NCI-H146 treated with DMSO at 0.1 percent for 48 hours (cell line): ENCODE results near the gene TSR1.

Experiments used
- DNase-seq: peaks from one replicate; lab custom pipeline; 2025; ENCODE audit not compliant: unreplicated experiment; lab: John Stamatoyannopoulos, UW

The TSR1 gene

DNA sequence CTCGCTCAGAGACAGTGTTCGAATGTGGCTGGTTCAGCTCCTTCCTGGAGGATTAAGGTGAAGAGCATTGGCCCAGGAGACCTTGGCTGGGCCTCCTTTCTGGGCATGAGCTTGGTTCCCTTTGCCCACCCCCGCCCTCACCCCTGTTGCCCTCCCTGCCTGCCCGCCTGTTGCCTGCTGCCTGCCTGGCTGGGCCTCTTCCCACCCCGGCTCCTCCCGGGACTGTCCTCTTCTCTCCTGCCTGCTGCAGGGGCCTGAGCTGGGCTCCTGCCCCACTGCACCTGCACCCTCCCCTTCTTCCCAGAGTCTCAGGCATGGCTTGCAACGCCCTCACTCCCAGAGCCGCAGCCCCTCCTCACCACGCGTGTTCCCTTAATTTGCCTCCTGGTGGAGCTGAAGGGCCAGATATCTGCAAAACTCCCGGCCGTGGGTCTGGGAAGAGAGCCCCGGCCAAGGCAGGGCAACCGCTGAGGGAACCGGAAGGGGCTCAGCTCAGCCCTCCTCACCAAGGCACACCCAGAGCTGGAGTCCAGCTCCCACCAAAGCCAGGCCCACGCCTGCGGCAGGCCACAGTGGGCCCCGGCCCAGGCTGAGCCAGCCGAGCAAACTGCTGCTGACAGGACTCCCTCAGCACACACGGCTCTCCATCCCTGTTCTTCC, 33.4 kb upstream of the TSR1 start:
- DNase-seq, result no peak

DNA sequence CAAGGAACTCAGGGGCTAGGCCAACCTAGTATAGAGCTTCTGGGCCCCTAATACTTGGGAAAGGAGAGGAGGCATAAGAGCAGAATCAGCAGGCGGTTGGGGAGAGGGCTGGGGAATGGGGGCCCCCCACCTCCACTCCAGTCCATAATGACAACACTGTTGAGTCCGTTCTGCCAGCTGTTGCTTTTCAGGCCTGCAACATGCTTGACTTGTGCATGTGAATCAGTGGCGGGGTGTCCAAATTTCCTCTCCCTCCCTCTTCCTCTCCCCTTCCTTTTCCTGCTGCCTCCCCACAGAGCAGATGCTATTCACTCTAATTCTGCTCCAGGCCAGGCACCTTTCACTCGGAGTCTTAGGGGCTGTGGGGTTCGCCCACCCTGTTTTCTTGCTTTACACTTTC, 32.8 kb upstream of the TSR1 start:
- no peak for DNase-seq

DNA sequence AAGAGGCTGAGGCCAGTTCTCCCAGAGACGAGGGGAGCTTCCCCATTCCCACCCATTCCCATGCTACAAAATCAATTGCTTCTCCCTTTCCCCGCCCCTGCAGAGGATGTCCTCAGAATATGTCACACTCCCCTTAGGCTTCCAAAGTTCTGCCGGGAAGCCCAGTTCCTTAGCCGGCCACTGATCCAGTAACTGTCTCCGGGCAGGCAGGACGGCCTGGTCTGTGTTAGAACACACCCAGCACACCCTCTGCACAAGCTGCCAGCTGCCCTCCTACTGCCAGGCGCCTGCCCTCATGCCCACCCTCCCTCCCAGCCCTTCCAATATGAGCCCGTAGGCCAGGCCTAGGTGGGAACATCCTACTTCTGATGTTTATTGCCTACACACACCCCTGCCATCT, 32.1 kb upstream of the TSR1 start:
- no peak for DNase-seq

GRCh38 chr17:2366747-2367494, 30.7 kb upstream of the TSR1 start:
- no peak for DNase-seq

GRCh38 chr17:2365132-2365531, 28.9 kb upstream of the TSR1 start:
- DNase-seq, result no peak

- no peak for DNase-seq
Measured at GRCh38 chr17:2364763-2365116, 28.5 kb upstream of the TSR1 start.

- DNase-seq, result no peak
Measured at GRCh38 chr17:2363851-2364762, 27.9 kb upstream of the TSR1 start.

- no peak for DNase-seq
Measured at GRCh38 chr17:2363318-2363717, 27.1 kb upstream of the TSR1 start.

GRCh38 chr17:2362881-2363280, 26.6 kb upstream of the TSR1 start:
- no peak for DNase-seq

DNA sequence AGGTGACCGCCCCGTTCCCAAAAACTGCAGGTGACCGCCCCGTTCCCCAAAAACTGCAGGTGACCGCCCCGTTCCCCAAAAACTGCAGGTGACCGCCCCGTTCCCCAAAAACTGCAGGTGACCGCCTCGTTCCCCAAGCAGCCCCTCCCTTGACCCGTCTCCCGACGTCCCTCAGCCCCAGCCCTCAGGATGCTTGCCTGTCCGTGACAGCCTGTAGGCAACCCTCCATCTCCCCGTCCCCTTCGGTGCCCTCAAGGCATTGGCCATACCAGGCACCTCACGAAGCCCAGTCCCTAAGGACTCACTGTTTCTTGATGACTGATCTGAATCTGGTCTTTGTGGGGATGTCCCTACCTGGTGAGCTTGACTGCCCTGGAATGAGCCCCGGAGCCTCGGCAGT, 26.2 kb upstream of the TSR1 start:
- DNase-seq, result no peak

- DNase-seq, result no peak
Measured at GRCh38 chr17:2362016-2362415, 25.8 kb upstream of the TSR1 start.

DNA sequence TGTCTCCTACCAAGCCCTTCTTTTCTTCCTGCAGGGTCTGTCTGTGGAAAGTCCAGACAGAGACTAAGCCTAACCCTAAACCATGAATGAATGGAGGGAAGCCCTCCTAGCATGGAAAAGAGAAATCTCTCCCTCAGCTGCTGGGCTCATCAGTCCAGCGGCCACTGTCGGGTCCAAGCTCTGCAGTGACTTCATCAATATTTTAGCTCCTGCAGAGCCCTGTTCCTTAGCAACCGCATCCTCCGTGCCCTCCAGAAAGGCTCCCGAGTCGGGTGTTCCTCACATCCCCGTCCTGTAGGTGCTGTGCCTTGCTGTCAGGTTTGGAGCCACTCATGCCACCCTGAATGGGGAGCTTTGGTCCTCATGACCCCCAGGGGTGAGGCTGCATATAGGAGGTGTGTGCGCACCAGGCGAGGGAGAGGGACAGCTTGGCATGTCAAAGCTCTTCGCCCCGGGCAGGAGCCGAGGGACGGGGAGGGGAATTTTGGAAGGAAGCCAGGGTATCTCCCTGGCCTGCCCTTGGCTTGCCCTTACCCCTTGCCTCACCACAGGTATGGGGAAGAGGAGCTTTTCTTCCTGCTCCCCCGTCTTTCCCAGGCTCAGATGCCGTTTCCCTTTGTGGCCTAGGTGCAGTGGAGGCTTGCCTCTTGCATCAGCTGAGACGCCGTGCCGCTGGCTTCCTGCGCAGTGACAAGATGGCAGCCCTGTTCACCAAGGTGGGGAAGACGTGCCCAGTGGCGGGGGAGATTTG, 24.9 kb upstream of the TSR1 start:
- no peak for DNase-seq

DNA sequence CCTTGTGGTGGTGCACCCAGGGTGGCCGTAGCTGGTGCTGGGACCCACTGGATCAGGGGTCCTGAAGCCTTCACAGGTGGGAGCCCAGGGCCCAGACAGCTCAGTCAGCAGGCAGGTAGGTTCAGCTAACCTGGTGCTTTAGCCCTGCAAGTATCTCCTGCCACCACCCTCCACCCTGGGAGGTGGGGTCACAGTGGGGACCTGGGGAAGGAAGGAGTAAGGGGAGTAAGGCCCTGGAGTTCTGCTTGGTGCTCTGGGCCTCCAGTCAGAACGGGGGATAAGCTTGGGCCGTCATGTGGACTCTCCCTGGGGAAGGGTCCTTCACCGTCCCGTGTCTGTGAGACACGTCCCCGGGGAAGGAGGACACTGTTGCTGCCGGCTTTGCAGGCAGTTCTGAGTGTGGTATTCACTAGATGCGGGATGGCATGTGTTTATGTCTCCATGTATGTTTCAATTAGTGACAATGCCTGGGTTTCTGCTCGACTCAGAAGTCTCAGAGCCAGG, 21.7 kb upstream of the TSR1 start:
- no peak for DNase-seq

DNA sequence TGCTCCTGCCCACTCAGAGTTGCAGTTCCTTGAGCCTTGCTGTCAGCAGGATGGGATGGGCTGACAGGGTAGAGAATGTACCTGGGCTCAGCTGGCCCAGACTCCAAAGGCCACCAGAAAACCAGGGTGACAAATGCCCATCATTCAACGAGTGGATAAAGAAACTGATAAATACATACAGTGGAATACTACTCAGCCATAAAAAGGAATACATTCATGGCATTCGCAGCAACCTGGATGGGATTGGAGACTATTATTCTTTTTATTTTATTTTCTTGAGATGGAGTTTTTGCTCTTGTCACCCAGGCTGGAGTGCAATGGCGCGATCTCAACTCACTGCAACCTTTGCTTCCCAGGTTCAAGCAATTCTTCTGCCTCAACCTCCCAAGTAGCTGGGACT, 21.0 kb upstream of the TSR1 start:
- DNase-seq, result no peak

- no peak for DNase-seq
Measured at GRCh38 chr17:2354311-2354710, 18.1 kb upstream of the TSR1 start.

GRCh38 chr17:2351269-2351668, 15.0 kb upstream of the TSR1 start:
- no peak for DNase-seq

GRCh38 chr17:2347805-2348685, 11.8 kb upstream of the TSR1 start:
- DNase-seq, result peak; percentile 90

GRCh38 chr17:2346475-2346874, 10.2 kb upstream of the TSR1 start:
- DNase-seq, result no peak

DNA sequence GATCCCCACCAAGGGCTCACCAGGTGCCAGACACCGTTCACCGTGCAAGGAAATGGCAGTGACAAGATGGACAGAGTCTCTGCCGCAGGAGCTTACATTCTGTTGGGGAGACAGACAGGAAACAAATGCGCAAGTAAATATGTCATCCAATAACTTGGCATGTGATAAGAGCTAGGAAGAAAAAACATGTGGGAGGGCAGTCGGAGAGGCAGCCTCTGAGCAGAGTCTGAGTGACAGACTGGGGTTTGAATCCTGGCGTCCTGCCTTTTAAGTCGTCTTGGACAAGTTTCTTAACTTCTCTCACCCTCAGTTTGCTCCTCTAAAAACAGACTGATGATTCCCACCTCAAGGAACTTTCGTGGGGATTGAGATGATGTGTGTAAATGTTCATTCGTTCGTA, 8.3 kb upstream of the TSR1 start:
- no peak for DNase-seq

DNA sequence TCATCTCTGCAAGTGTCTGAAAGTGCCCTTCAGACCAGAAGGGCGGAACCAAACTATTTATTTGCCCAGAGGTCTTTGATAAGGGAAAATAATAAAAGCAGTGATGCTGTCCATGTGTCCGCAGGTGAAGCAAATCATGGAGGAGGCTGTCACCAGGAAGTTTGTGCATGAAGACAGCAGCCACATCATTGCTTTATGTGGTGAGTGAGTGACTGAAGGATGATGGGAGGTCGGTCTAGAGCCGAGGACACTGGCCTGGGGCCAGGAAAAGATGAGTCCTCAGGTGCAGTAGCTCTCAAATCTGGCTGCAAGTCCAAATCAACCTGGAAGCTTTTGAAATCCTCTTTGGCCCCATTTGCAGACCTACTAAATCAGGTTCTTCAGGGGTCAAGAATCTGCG, 7.2 kb upstream of the TSR1 start:
- DNase-seq, result no peak
